GM19468 (cell line): ENCODE results near the gene RHD.
A peak's percentile ranks its signal among the peaks of the same experiment; 100 is the strongest.
"Not testable (repeated sequence)": the region's sequence is repeated elsewhere in the genome, so short reads cannot be mapped to it uniquely, and the experiment has no call there.

Experiments
- ATAC-seq: cut with Tn5 transposase; IDR thresholded peaks from one replicate; pipeline ENCODE4 v1.9.1; 2021; ENCODE audit warnings: mild to moderate bottlenecking, moderate library complexity, moderate number of reproducible peaks; ENCODE audit not compliant: unreplicated experiment; ENCODE audit errors: extremely low read depth

Gene RHD

DNA sequence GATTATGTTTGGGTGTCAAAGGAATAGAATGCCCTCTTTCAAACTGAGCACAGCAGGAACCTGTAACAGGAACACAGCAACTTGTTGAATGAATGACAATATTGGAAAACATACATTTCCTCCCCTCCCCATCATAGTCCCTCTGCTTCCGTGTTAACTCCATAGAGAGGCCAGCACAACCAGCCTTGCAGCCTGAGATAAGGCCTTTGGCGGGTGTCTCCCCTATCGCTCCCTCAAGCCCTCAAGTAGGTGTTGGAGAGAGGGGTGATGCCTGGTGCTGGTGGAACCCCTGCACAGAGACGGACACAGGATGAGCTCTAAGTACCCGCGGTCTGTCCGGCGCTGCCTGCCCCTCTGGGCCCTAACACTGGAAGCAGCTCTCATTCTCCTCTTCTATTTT is at the start of gene RHD:
RHD (plus strand) TSS at position 272 of the 400 bp plus-strand sequence; CDS start at position 311, 39 bp downstream.
- ATAC-seq: not testable (repeated sequence)

- ATAC-seq: no peak
Measured at GRCh38 chr1:25222606-25223005, 49.7 kb upstream of the RHD start.

DNA sequence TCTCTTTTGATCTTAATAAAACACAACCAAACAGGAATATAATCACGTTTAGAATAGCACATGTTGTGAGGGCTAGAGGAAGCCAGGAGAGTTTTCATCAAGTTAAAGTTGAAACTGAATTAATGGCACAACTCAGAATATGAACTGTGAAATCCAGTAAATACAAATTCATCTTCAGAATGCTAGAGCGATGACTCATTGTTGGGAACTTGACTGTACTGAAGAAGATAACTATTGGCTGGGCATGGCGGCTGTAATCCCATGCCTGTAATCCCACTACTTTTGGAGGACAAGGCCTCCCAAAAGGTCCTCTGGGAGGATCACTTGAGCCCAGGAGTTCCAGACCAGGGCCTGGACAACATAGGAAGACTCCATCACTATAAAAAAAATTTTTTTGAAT is 48.8 kb upstream of the RHD start:
- ATAC-seq: no peak

- ATAC-seq: peak; percentile 60
Measured at GRCh38 chr1:25232027-25232865, 40.1 kb upstream of the RHD start, which contains the start of gene SYF2. Gene SYF2, minus strand, starts transcription at chr1:25232502. Its CDS starts 35 bp downstream, at chr1:25232467.

DNA sequence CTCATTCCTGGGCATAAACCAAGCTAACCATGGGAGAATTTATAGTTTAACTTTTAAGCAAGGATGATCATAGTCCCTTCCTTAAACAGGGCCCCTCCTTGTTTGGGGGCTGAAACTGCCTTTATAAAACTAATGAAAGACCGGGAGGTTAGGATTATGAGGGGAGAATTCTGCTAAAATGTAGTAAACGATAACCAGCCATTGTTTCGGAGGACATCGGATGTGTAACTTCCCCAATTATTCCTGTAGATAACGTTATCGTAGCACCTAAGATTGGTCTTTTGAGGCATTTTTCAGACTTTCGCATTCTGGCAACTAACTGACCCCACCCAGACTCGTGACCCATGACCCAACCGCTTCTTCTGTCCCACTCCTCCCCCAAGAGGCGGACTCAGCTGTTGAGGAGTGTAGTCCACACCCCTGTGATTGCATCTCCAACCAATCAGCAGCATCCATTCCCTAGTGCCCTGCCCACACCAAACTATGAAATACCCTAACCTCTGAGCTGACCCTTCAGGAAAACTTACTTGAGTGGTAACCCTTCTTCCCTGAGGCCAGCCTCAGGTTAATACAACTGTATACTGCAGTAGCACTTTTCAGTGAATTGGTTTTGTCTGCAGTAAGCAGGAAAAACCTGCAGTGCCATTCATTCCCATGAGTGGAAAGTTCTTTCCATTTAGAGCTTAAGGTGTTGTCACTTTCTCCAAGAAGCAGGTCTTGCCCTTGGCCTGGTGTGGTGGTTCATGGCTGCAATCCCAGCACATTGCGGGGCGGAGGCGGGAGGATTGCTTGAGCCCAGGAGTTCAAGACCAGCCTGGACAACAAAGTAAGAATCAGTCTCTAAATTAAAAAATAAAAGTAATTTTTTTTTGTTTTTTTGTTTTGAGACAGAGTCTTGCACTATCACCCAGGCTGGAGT is 39.2 kb upstream of the RHD start:
- no peak for ATAC-seq

DNA sequence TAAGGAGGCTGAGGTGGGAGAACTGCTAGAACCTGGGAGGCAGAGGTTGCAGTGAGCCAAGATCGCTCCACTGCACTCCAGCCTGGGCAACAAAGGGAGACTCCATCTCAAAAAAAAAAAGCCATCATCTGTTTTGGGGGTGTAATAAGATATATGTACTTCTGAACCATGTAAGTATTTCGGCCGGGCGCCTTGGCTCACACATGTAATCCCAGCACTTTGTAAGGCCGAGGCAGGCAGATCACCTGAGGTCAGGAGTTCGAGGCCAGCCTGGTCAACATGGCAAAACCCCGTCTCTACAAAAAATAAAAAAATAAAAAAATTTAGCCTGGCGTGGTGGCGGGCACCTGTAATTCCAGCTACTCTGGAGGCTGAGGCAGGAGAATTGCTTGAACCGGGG is 36.9 kb upstream of the RHD start:
- ATAC-seq: not testable (repeated sequence)

DNA sequence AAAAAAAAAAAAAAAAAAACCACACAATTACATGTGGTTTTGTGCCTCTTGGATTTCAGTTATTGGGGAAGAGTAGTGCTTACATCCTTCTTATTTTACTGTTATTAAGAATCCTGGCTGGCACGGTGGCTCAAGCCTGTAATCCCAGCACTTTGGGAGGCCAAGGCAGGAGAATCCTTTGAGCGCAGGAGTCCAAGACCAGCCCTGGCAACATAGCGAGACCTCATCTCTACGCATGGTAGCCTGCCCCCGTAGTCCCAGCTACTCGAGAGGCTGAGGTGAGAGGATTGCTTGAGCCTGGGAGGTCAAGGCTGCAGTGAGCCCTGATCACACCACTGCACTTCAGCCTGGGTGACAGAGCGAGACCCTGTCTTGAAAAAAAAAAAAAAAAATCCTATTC is 36.0 kb upstream of the RHD start:
- not testable (repeated sequence) for ATAC-seq

DNA sequence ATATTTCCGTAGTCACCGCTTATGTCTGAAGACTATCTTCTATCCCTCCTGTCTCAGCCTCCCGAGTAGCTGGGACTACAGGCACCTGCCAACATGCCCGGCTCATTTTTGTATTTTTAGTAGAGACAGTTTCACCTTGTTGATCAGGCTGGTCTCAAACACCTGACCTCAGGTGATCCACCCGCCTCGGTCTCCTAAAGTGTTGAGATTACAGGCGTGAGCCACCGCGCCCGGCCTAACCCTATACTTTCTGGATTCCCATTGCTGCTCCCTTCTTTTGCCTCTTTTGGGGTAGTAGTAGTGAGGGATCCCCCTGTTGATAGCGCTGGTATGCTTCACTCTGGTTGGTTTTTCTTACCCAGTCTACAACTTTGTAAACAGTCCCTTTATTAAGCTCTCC is 34.3 kb upstream of the RHD start:
- no peak for ATAC-seq

DNA sequence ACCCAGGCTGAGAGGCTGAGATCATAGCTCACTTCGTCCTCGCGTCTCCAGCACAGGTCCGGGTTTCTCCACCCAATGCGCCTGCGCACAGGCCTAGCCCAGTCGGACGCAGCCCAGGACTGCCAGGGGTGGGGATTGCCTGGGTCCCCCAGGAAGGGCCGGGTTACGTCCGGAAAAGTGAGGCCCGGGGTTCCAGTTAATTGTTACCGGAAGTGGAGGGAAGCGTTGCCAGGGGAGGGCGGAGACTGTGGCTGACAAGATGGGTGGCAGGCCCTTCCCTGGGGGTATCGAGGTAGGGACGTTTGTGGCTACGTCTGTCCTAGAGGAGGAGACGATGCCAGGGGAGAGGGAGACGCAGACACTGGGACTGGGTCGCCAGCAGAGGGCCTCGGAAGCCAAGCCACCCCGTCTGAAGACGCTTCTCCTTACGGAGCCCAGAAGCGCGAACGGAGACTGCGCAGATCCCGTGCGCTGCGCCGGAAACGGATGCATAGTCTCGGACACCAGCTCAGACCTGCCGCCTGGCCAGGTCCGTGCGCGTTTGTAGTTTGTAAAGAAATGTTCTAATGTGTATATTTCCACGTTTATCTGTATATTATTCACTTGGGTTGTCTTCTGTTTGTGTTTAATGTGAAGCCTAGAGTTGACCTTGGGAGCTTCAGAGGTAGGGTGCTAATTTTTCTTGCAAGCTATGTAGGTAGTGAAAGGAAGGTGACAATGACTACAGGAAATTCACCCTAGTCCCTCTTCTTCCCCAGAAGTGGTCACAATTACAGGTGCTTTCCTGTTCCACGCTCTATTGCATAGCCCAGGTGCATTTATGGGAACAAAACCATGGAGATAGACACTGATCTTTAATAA is 32.4 kb upstream of the RHD start:
- ATAC-seq: peak; percentile 29

GRCh38 chr1:25243907-25244306 is 28.4 kb upstream of the RHD start:
- ATAC-seq: no peak

DNA sequence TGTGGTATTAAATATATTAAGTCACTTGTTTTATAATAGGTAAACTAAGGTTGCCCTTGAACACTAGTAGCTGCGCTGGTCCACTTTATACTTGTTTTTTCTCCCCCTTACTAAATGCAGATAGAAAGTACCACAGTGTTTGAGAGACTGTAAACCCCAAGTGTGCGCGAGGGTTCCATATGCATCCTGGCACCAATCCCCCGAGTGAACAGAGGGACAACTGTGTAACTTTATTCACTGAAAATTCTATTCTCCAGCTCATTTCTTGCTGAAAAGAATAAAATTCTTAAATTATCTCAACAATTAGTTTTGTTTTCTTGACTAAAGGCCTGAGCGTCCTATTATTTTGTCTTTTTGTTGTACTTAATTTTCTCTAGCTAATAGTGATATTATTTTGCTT is 26.9 kb upstream of the RHD start:
- no peak for ATAC-seq

DNA sequence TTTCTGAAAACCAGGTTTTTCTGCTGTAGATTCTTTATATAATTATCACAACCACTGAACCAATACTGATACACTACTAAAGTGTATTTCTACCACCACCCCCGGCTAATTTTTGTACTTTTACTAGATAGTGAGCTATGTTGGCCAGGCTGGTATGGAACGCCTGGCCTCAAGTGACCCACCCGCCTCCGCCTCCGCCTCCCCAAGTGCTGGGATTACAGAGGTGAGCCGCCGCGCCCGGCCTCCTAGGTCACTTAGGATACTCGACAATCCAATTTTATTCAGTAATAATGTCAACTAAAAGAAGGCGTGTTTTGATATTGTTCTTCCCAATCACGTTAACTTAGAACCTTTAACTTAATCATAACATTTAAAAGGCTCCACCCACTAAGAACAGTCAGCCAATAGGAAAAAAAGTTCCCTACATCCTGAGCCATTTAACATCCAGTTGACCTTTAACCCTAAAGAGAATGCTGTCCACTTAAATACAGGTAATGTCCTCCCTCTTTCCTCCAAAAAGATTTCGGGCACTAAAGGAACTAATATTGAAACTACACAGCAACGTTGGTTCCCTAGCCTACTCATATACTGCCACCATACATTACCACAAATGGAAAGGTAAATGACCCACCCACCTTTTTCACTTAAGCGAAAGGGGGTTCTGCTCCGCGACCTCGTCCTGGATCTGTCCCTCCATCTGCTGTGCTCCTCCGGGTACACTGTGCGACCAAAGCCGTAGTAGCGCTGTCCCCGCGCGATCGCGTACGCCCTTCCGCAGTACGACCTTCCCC is 26.3 kb upstream of the RHD start:
- ATAC-seq: no peak

DNA sequence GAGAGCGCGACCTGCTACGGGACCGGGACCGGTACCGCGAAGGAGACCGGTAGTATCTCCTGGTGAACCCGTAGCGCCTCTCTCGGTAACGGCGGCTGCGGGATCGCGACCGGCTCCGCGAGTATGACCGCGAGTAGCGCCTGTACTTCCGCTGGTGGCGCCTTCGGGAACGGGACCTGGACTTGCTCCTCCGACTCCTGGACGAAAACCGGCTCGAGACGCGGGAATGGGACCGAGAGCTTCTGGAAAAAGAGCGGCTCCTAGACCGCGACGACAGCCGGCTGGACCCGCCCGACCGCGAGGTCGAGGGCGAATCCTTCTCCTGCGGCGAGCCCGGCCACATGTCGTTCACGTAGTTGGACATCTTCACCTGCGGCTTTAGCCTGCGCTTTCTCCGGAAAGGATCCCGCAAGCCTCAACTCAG is 25.7 kb upstream of the RHD start:
- no peak for ATAC-seq

- peak; percentile 53 for ATAC-seq
Measured at GRCh38 chr1:25247024-25247828, 25.1 kb upstream of the RHD start, which contains the start of gene RSRP1. Gene RSRP1, minus strand, starts transcription at chr1:25247454. Its CDS starts 491 bp downstream, at chr1:25246963.

DNA sequence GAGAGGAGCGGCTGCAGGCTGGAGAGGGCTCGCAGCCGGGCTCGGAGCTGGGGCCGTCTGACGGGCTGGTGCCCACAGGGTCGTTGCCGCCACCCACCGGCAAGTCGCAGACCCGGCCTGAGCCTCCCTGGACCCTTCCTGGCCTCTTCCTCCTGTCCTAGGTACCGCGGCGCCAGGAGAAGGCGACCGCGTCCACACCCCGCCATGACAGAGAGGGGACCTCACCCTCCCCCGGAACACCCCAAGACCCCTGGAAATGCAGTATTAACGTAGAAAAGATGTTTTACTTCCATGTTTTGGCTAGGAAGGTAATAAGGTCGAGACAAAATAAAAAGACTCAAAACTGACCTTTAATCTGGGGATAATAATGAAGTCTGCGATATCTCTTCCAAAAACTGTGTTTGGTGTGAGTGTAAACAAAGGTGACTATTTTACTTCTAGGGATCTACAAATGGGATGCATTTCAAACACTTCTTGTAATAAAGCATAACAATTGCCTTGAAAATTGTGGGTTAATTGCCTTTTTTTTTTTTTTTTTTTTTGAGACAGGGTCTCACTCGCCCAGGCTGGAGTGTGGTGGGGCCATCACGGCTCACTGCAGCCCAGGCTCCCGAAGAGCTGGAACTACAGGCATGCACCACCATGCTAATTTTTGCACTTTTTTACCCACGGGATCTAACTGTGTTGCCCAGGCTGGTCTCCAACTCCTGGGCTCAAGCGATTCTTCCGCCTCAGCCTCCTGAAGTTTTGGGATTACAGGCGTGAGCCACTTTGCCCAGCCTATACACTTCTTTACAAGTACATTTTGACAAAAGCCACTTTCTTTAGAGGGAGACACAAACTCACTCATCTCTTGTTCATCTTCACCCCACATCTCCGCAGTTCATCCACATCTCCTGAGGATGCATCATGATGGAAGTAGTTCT is 24.2 kb upstream of the RHD start:
- ATAC-seq: peak; percentile 17

DNA sequence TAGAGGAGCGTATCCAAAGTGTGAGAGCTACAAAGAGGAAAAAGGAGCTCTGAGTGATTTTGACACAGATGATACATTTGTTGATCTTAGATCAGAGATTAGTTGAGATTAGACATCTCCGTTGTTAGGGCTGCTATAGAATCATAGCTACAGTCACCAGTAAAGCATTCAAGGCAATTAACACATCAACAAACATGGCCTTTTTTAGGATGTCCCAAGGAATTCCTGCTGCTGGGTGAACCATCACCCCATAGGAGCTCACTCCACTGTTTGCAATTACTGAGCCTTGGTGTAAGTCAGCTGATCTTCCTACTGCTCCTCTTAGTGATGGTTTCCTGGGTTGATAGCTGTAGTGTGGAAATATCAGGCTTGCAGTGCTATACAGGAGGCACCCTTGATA is 18.4 kb upstream of the RHD start:
- no peak for ATAC-seq
